D721Med (cell line): ENCODE measurements around the gene SESN1.

Experiments used
- DNase-seq: peaks from one replicate; pipeline ENCODE4 v3.0.0; 2011; ENCODE audit warnings: low spot score; ENCODE audit not compliant: insufficient read length
- FAIRE-seq: peaks from 2 replicates; lab custom pipeline; 2011; peaks lifted over from hg19 to GRCh38; lab: Jason Lieb, UNC
- TF ChIP-seq, protein P1 (sequence below): IDR thresholded peaks from 2 replicates; pipeline ENCODE4 v1.5.1; 2012; ENCODE audit warnings: mild to moderate bottlenecking, control low read depth; ENCODE audit not compliant: insufficient read depth; ENCODE audit errors: missing control alignments

Gene SESN1

DNA sequence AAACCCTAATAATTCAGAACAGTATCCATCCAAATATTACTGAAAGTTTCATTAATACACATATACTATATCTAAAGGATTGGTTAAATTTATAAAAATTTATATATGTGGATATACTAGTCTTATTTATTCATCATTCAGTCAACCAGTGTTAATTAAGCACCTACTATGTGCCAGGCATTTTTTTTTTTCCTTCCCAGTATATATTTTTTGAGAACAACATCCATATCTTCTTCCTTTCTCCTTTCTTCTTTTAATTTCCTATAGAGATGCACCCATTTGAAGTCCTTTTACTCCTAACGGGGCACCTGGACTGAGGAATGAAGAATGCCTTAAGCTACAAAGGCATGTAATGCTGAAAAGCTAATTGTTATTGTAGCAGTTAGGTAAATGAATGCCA is 72.8 kb downstream of the SESN1 start:
- no peak for DNase-seq
- TF ChIP-seq, protein P1, sequence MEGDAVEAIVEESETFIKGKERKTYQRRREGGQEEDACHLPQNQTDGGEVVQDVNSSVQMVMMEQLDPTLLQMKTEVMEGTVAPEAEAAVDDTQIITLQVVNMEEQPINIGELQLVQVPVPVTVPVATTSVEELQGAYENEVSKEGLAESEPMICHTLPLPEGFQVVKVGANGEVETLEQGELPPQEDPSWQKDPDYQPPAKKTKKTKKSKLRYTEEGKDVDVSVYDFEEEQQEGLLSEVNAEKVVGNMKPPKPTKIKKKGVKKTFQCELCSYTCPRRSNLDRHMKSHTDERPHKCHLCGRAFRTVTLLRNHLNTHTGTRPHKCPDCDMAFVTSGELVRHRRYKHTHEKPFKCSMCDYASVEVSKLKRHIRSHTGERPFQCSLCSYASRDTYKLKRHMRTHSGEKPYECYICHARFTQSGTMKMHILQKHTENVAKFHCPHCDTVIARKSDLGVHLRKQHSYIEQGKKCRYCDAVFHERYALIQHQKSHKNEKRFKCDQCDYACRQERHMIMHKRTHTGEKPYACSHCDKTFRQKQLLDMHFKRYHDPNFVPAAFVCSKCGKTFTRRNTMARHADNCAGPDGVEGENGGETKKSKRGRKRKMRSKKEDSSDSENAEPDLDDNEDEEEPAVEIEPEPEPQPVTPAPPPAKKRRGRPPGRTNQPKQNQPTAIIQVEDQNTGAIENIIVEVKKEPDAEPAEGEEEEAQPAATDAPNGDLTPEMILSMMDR, result no peak

DNA sequence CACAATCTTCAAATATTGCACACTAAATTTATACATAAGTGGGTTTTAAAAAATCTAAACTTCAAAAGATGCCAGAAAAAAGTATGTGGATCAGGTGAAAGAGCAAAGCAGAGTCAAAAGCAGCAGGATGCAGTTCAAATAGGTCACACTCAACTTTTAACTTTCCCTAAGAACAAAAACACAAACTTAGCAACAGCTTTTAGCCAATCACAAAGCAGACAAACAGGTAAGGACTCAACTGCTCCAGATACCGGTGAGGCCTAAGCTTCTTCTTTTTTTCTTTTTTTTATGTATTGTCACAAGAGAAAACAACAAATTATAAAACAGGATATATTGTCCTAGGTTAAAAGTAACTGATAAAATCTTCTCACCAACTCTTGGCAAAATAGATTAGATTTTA is 74.7 kb downstream of the SESN1 start:
- FAIRE-seq (no peak), DNase-seq (no peak)
- TF ChIP-seq, protein P1, result no peak

More for the DNA sequence above, 72.8 kb downstream of the SESN1 start:
- FAIRE-seq, result no peak

DNA sequence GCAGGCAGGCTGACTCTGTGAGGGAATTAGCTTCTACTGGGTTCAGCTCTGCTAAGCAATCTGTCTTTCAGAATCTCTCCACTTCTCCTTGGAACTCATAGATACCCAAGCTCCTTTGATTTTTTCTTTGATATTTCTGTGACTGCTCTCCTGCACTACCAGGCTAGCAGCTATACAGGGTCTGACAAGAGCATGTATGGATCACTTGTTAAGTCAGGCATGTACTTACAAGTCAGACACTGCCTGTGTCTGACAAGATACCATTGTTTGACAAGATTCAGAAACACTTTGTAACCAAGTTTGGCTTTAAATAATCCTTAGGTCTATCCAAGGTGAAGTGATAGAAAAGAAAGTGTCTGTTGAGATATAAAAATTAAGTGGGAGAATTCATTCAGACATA is 79.5 kb downstream of the SESN1 start:
- TF ChIP-seq, protein P1, result no peak
- DNase-seq, result no peak
- FAIRE-seq, result no peak

DNA sequence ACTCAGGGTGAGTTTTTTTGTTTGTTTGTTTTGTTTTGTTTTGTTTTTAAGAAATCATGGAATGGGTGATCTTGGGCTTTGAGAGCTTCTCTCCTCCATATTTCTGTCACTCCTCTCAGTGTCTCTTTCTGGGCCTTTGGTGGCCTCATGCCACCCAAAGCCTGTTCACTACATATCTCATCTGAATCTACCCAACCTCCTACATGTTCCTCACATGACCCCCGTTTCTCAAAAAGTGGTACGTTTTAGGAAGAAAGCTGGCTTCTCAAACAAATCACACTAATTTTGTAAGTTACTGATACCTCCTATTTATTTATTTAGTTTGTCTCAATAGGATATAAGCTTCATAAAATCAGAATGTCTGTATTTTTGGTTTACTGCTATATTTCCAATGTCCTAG is 80.0 kb downstream of the SESN1 start:
- DNase-seq (no peak), FAIRE-seq (no peak)
- TF ChIP-seq, protein P1, result no peak

DNA sequence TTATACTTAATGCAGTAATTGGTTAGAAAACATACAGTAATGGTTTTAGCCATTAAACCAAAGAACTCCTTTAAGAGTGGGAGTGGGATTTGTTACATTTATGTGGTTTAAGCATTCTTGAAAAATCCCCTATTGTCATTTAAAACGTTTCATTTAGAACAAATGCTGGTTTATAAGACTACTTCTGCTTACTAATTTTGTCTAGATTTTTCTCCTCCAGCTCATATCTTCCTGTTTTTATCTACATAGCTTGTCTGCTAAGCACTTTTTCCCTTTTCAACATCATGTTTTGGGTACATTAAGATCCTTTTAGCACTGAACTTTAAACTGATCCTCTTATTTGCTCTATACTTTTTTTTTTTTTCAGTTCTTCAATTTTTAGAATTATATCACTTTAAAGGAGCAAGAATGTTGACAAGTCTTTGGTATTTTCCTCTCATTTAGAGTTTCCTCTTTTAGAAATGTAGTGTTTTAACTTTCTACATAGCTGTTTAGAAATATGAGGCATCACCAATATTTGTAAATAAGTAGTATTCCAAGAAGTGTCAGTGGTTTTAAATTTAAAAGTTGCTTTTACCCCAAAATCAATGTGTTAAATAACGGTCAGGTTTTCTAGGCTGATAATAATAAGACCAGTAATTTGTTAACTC is 80.9 kb downstream of the SESN1 start:
- TF ChIP-seq, protein P1, result no peak
- FAIRE-seq, result peak; percentile 60
- no peak for DNase-seq

DNA sequence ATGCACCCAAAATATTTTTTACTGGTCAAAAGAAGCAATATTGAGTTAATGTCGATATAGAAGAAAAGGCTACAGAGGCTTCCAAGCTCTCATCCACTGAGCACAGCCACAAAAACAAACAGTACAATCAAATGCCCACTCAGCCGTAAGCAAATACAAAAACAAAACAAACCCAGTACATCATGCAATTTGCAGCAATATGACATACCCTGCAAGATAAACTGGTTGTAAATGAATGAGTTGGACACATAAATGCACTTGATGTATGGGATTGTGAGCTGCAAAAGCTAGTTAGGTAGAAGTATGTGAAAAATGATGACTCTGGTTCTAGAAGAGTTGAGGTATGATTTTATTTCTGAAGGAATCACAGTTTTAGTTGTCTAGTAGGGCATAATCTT is 83.9 kb downstream of the SESN1 start:
- DNase-seq (no peak), FAIRE-seq (peak; percentile 16)
- TF ChIP-seq, protein P1, result no peak

DNA sequence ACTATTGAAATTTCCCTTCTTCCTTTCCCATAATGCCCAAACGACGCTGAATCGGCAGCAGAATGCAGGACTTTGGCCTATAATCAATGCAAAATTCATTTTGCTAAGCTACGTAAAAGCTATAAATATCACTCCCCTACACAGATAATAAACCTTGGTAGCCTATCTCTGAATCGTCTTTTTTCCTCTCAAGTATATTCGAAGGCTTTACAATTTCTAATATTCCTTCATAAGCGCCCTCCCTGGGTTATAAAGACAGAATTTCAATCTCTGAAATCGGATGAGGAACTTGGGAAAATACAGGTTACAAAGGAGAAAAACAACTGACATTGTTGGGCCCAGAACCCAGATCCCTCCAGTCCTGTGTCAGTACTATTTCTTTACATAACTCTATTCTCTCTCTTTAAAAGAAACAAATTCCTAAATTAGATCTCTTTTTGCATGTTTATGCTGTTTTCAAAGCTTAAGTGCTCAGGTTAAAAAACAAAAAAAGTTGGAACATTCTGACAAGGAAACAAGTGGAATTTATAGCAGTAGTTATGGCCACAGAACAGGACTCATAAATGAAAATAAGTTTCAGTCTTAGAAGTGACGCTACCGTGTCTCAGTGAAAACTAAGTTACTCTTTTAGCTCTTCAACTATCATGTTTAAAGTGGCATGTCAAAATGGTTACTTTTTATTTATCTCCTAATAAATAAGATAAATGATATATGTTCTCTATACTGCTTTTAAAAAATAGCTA is 84.5 kb downstream of the SESN1 start:
- FAIRE-seq (peak; percentile 25), DNase-seq (no peak)
- TF ChIP-seq, protein P1, result no peak
